Fibroblast of peridontal ligament (primary cell): ENCODE data around the gene ZPBP.

Experiments
- DNase-seq: peaks from one replicate; pipeline ENCODE4 v3.0.0-alpha.2; 2010; ENCODE audit errors: extremely low read depth

Gene ZPBP

DNA sequence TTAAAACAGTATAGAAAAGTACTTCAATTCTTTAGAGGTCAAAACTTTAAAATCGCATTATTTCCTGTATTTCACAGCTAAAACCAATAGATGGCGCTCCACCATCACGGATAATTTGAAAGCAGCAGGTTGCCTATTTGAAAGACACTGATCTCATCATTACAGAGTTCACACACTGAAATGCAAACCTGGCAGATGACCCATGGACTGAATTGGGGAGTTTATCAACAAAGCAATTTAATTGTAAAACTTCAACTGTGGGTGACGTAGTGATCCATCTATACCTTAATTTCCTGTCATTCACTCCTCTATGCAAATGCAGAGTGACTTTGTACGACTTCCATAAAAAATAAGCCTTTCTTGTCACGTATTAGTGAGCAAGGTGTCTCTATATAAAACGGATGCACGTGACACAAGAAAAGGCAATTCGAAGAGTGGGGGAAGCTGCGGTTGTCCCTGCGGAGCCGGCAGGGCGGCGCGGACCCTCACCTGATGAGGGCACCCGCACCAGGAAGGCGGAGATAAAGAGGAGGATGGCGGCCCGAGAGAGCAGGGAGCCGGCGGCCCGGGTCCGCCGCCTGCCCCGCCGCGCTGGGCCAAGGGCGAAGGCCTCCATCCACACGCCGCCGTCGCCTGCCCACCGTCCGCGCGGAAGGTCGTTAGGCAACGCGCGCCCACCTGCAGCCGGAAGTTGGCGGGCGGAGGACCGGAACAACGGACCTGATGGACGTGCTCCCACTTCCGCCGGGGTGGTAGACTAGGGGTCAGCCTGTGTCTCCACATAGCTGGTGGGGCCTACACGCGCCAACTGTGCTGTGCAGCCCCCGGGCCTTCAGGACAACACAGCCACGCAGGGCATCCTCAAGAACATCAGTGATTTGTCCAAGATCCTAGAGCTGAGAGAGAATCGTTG lies at the start of gene ZPBP:
Gene ZPBP (minus strand): TSS at position 668 of the 913 bp plus-strand sequence. CDS start 52 bp downstream, at position 616.
- peak; percentile 6 for DNase-seq

GRCh38 chr7:50142425-50143017 lies 49.5 kb upstream of the ZPBP start:
- DNase-seq = peak; percentile 45

GRCh38 chr7:50141854-50142253 lies 48.8 kb upstream of the ZPBP start:
- DNase-seq = no peak

DNA sequence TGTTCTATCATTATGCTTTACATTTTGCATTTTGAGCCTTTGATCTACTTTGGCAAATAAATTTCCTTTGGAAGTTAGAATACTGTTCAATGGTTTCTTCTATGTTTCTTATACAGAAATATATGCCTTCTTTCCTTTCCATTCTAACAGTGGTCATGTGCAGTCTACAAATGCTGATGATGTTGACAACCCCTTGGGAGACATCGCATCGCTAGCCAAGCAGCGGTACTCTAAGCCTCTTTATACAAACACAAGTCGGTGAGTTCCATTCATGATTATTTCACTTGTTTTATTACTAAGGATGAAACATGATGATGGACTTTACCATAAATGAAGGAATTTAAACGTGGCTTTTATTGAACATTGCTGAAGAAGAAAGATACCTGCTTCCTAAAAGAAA lies 48.1 kb upstream of the ZPBP start:
- no peak for DNase-seq

GRCh38 chr7:50140688-50141087 lies 47.6 kb upstream of the ZPBP start:
- DNase-seq = no peak

GRCh38 chr7:50138101-50138500 lies 45.1 kb upstream of the ZPBP start:
- DNase-seq = no peak

GRCh38 chr7:50125766-50126165 lies 32.7 kb upstream of the ZPBP start:
- no peak for DNase-seq

DNA sequence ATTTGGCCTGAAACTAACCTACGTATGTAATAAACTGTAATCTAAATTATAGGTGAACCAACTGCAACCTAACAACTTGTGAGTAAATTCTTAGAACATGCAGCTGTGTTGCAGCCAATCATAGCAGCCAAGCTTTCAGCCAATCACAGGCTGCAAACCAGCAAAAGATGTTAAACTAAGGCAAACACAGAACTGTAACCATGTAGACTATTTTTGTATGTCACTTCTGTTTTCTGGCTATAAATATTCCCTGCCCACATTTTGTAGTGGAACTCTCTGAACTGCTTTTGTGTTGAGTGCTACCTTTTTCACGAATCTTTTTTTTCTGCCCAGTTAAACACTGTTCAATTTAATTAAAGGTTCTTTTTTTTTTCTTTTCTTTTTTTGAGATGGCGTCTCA lies 28.2 kb upstream of the ZPBP start:
- no peak for DNase-seq

- no peak for DNase-seq
Measured at GRCh38 chr7:50119815-50120637, 27.0 kb upstream of the ZPBP start.

DNA sequence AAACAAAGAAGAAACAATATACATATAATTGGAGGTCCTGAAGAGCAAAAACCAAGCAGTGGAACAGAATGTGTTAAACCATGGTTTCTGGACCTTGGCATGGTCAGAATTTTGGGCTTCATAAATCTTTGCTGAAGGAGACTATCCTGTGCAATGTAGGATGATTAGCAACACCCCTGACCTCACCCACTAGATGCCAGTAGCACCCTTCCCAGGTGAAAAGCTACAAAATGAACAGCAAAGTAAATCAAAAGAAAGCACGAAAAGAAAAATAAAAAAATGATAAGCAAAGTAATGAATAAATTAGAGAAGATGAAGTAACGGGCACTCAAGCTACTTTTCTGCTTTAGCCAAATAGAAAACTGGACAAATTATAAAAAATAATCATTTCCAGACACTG lies 19.2 kb upstream of the ZPBP start:
- no peak for DNase-seq

DNA sequence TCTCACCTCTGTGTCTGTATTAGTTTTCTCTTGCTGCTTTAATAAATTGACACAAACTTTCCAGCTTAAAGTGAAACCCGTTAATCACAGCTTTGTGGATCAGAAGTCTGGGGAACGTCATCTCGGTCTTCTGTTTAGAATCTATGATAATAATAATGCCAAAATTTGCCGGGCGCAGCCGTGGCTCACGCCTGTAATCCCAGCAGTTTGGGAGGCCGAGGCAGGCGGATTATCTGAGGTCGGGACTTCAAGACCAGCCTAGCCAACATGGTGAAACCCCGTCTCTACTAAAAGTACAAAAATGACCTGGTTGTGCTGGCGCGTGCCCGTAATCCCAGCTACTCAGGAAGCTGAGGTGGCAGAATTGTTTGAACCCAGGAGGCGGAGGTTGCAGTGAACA lies 8.8 kb upstream of the ZPBP start:
- DNase-seq = no peak

DNA sequence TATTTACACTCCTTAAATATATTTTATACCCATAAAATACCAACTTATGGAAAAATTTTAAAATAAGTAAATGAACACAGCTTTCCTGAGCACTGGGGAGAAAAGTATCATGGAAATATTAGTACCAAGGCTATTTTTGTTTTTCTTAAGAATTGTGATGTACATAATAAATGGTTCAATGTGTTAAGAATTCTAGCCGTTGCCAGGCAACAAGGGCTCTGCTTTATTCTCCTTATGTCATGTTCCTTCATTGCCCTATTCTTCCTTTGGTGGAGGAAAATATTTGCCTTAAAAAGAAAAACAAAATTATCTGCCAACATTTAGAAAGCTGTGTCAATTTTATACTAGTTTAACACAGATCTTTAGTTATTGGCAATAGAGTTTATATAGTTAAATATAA lies 2.6 kb upstream of the ZPBP start:
- no peak for DNase-seq

DNA sequence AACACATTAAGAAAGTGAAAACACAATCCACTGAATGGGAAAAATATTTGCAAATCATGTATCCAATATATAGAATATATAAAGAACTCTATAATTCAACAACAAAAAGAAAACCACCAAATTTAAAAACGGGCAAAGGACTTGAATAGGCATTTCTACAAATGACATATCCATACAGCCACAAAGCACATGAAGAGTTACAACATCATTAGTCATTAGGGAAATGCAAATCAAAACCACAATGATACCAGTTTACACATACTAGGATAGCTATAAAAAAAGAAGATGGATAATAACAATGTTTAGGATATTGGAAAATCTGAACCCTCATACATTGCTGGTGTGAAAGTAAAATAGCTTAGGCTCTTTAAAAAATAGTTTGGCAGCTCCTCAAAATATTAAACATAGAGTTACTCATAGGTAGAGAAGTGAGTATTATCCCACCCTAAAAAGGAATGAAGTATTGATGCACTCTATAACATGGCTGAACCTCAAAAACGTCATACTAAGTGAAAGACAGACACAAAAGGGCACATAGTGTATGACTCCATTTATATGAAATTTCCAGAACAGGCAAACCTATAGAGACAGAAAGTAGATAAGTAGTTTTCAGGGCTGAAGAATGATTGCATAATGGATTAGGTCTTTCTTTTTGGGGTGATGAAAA lies 4.5 kb downstream of the ZPBP start:
- DNase-seq = no peak

GRCh38 chr7:50085344-50085743 lies 7.7 kb downstream of the ZPBP start:
- no peak for DNase-seq

DNA sequence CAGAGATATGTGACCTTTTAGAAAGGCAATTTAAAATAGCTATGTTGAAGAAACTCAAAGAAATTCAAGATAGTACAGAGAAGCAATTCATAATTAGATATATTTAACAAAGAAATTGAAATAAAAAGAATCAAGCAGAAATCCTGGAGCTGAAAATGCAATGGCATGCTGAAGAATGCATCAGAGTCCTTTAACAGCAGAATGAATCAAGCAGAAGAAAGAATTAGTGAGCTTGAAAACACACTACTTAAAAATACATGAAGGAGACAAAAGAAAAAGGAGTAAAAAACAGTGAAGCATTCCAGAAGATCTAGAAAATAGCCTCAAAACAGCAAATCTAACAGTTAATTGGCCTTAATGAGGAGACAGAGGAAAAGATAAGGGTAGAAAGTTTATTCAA lies 20.0 kb downstream of the ZPBP start:
- no peak for DNase-seq

DNA sequence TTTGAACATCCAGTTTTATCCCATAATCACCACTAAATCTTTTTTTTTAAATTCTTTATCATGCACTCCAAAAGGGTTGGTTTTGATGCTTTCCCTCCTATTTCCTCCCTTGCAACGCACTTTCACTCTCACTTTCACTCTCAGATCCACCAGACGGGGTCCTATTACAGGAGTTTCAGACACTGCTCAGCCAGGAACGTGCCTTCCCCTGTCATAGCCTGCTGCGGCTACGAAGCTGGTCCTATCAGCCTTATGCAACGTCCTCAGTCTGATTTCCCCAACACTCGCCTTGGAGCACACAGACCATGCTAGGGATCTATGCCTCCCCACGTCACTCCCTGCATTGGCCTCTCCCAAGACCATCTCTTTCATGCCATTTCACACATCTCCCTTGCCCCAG lies 23.4 kb downstream of the ZPBP start:
- DNase-seq = no peak

DNA sequence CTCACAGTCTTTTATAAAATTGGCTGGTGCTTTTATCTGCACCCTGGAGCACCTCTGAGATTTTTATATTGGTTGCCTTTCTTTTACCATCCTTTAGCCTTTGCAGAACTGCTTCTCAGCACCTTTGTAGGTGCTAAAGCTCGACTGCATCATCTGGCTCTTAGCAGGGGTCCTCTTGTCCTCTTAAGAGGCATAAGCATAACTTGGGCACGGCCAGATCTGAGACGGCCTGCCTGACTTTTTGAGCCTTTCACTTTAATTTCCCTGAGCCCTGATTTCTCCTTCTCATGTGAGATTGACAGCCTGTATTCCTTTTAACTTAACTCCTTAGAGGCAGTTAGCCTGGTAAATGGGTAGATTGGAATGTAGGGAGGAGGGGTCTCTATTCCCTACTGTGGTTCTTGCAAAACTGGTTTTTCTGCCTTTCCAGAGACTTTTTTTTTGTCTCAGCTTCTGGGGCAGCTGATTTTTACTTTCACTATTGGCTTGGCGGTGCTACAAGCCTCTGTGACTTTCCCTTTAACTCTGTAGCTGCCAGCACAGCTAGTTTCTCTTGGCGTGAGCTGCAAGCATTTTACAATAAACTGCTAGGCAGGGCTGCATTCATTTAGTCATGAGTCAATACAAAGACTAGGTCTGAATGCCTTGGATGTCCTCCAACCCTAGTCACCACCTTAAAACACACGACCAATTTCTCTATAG lies 24.0 kb downstream of the ZPBP start:
- peak; percentile 2 for DNase-seq

DNA sequence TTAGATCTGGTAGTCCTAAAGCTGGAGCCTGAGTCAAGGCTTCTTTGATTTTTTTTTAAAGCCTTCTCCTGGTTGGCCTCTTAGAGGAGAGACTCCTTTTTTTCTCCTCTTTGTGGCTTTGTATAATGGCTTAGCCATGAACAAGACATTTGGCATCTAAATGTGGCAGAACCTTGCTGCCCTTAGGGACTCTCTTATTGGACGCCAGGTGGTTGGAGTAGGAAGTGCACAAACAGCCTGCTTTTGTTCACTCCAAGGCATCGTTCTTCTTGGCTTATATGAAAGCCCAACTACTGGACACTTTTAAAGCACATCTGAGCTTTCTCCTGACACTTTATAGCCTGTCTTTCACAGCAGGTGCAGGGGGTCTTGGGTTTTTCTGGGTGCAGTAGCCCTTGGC lies 25.0 kb downstream of the ZPBP start:
- DNase-seq = no peak

DNA sequence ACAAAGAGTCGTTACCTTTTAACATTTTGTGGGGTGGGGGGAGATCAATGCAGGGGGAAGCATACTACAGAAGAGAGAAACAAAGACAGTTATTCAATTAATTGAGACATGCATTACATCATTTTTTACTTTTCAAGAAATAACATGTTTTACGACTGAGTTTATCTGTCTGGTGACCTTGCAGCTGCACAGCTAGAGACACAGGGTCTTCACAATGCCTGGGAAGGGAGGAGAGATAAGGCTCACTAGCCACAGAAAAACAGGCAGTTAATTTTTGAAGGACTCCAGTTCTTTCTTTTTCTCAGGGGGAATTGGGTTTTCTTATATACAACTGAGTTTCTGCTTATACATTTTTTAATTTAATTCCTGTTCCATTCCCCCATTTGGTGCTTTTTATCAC lies 30.1 kb downstream of the ZPBP start:
- DNase-seq = no peak

DNA sequence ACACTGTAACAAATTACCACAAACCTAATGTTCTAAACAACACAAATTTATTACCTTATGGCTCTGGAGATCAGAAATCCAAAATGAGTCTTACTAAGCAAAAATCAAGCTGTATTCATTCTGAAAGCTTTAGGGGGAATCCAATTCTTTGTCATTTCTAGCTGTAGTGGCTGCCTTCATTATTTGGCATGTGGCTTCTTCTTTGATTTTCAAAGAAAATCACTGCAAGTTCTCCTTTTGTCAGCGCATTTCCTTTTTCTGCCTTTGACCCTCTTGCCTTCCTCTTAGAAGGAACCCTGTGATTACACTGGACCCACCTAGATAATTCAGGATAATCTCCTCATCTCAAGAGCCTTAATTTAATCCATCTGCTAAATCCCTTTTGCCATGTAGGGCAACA lies 36.9 kb downstream of the ZPBP start:
- no peak for DNase-seq

- no peak for DNase-seq
Measured at GRCh38 chr7:50047716-50048115, 45.3 kb downstream of the ZPBP start.
